Tibial artery (tissue), 4 donors: ENCODE data around the gene SIM2.

Experiments
- DNase-seq, 2 donors: peaks; one replicate each; pipeline ENCODE4 v3.0.0-alpha.2; 2019
- H3K27ac ChIP-seq, 2 donors: fragments of 200-600 bp; sonication (generic) in 1 of 2; 1 replicate in 1 of 2; 2 replicates in 1 of 2; pipeline ENCODE4 v1.5.1; 2018 to 2019; ENCODE audit warnings: mild to moderate bottlenecking in 1 of 2
- H3K27me3 ChIP-seq, 2 donors: fragments of 200-600 bp; sonication (generic) in 1 of 2; one replicate each; pipeline versions ENCODE4 v1.5.1 to v1.6.0; 2016 to 2019
- H3K36me3 ChIP-seq, 3 donors: fragments of 200-600 bp; sonication (generic) in 2 of 3; one replicate each; pipeline ENCODE4 v1.5.1; 2016 to 2019; ENCODE audit warnings: mild to moderate bottlenecking in 2 of 3
- H3K4me1 ChIP-seq, 4 donors: fragments of 200-600 bp; sonication (generic) in 2 of 4; 1 replicate in 3 of 4; 2 replicates in 1 of 4; pipeline ENCODE4 v1.5.1; 2016 to 2019
- H3K4me3 ChIP-seq, 2 donors: fragments of 200-600 bp; sonication (generic) in 1 of 2; 1 replicate in 1 of 2; 2 replicates in 1 of 2; pipeline ENCODE4 v1.5.1; 2018 to 2019; ENCODE audit warnings: mild to moderate bottlenecking in 2 of 2
- H3K9me3 ChIP-seq, 3 donors: fragments of 200-600 bp; sonication (generic) in 1 of 3; one replicate each; pipeline ENCODE4 v1.5.1; 2016 to 2019
- CTCF ChIP-seq, 2 experiments: fragments of 200-600 bp in 1 of 2; fragments of 450-650 bp in 1 of 2; IDR thresholded peaks; one replicate each; pipeline ENCODE4 v1.5.1; 2017 to 2019; ENCODE audit warnings: antibody characterized with exemption in 2 of 2, mild to moderate bottlenecking in 1 of 2, moderate library complexity in 1 of 2
- intact Hi-C: fragments of 100-400 bp; cut with DNase I; formaldehyde crosslinking; loops from one replicate; pipeline ENCODE4 v1.15.0; 2023; ENCODE audit warnings: low total_unique reads

SIM2 gene

GRCh38 chr21:36723371-36723881, 24.5 kb downstream of the SIM2 start:
- DNase-seq: peak in 1 of 2 donors; percentile 53
- Histone ChIP-seq H3K4me3 (no peak overlapping the region), H3K4me1 (no peaks in the 10 kb centered on the region), H3K36me3 (no peaks in the 10 kb centered on the region), H3K27me3 (peaks cover 0 to 50% of the 10 kb centered on the region in 2 donors), H3K9me3 (no peaks in the 10 kb centered on the region), H3K27ac (no peak overlapping the region)
- intact Hi-C loops: no loop called here
- no peak for TF ChIP-seq CTCF (IDR thresholded peaks at IDR 0.05)

GRCh38 chr21:36724660-36725059, 25.7 kb downstream of the SIM2 start:
- H3K27me3 ChIP-seq: peaks cover 0 to 43% of the 10 kb centered on the region in 2 donors
- no peak for DNase-seq
- no peaks in the 10 kb centered on the region for H3K4me1 ChIP-seq
- intact Hi-C loops: no loop called here
- no peaks in the 10 kb centered on the region for H3K36me3 ChIP-seq
- TF ChIP-seq CTCF (IDR thresholded peaks at IDR 0.05): no peak
- H3K4me3 ChIP-seq: no peak overlapping the region
- H3K27ac ChIP-seq: no peak overlapping the region
- H3K9me3 ChIP-seq: no peaks in the 10 kb centered on the region

- peak in 1 of 2 donors; percentile 44 for DNase-seq
- Histone ChIP-seq H3K36me3 (no peaks in the 10 kb centered on the region), H3K4me1 (no peaks in the 10 kb centered on the region), H3K9me3 (no peaks in the 10 kb centered on the region), H3K4me3 (no peak overlapping the region), H3K27ac (no peak overlapping the region), H3K27me3 (peaks cover 0 to 49% of the 10 kb centered on the region in 2 donors)
- TF ChIP-seq CTCF (IDR thresholded peaks at IDR 0.05): no peak
- intact Hi-C loops: no loop called here
Measured at GRCh38 chr21:36725793-36726386, 27.0 kb downstream of the SIM2 start.

- intact Hi-C loops: no loop called here
- H3K9me3 ChIP-seq: no peaks in the 10 kb centered on the region
- H3K27ac ChIP-seq: no peak overlapping the region
- H3K27me3 ChIP-seq: peaks cover 0 to 46% of the 10 kb centered on the region in 2 donors
- no peaks in the 10 kb centered on the region for H3K36me3 ChIP-seq
- DNase-seq: no peak
- no peak overlapping the region for H3K4me3 ChIP-seq
- TF ChIP-seq CTCF (IDR thresholded peaks at IDR 0.05): no peak
- no peaks in the 10 kb centered on the region for H3K4me1 ChIP-seq
Measured at GRCh38 chr21:36727866-36728265, 29.0 kb downstream of the SIM2 start.

- peaks cover 0 to 40% of the 10 kb centered on the region in 2 donors for H3K27me3 ChIP-seq
- no peak for TF ChIP-seq CTCF (IDR thresholded peaks at IDR 0.05)
Measured at GRCh38 chr21:36728371-36729111, 29.6 kb downstream of the SIM2 start.

More at GRCh38 chr21:36728371-36729111, 29.6 kb downstream of the SIM2 start:
- Histone ChIP-seq H3K9me3 (no peaks in the 10 kb centered on the region), H3K4me3 (no peak overlapping the region), H3K36me3 (no peaks in the 10 kb centered on the region), H3K27ac (no peak overlapping the region), H3K4me1 (no peaks in the 10 kb centered on the region)
- intact Hi-C loops: no loop called here
- peak in 1 of 2 donors; percentile 50 for DNase-seq
